ENCODE measurements around the gene COQ8A.

The COQ8A gene

GRCh38 chr1:226974544-226975258 is 34.6 kb downstream of the COQ8A start:
- no peak for DNase-seq

- DNase-seq: no peak
Observed at GRCh38 chr1:226975259-226976250, 35.5 kb downstream of the COQ8A start.

- no peak for DNase-seq
Observed at GRCh38 chr1:226976276-226976977, 36.3 kb downstream of the COQ8A start.

GRCh38 chr1:226976978-226977642 is 37.0 kb downstream of the COQ8A start:
- DNase-seq: no peak

- no peak for DNase-seq
Observed at GRCh38 chr1:226977643-226978431, 37.7 kb downstream of the COQ8A start.

GRCh38 chr1:226978432-226979114 is 38.5 kb downstream of the COQ8A start:
- DNase-seq: no peak

- no peak for DNase-seq
Observed at GRCh38 chr1:226979115-226979516, 39.0 kb downstream of the COQ8A start.

GRCh38 chr1:226979517-226980121 is 39.5 kb downstream of the COQ8A start:
- no peak for DNase-seq

GRCh38 chr1:226980122-226980560 is 40.0 kb downstream of the COQ8A start:
- DNase-seq: no peak

- DNase-seq: no peak
Observed at GRCh38 chr1:226980565-226981385, 40.7 kb downstream of the COQ8A start.

GRCh38 chr1:226981386-226981817 is 41.3 kb downstream of the COQ8A start:
- no peak for DNase-seq

- no peak for DNase-seq
Observed at GRCh38 chr1:226981838-226982237, 41.7 kb downstream of the COQ8A start.

GRCh38 chr1:226982451-226983177 is 42.5 kb downstream of the COQ8A start:
- no peak for DNase-seq

- DNase-seq: no peak
Observed at GRCh38 chr1:226983247-226983991, 43.3 kb downstream of the COQ8A start.

- DNase-seq: no peak
Observed at GRCh38 chr1:226983992-226984364, 43.9 kb downstream of the COQ8A start.

GRCh38 chr1:226984521-226985238 is 44.6 kb downstream of the COQ8A start:
- no peak for DNase-seq

GRCh38 chr1:226985239-226985838 is 45.2 kb downstream of the COQ8A start:
- DNase-seq: no peak

Measured in inflammatory macrophage (primary cell).